ENCODE data around the gene ASPG. TPM values are rescaled to one million over a fixed set of nuclear protein-coding genes. Genes with fewer than 3 reads are reported as not detected.

ASPG gene
- polyA plus RNA-seq, 1 donor, result 11.7 TPM

DNA sequence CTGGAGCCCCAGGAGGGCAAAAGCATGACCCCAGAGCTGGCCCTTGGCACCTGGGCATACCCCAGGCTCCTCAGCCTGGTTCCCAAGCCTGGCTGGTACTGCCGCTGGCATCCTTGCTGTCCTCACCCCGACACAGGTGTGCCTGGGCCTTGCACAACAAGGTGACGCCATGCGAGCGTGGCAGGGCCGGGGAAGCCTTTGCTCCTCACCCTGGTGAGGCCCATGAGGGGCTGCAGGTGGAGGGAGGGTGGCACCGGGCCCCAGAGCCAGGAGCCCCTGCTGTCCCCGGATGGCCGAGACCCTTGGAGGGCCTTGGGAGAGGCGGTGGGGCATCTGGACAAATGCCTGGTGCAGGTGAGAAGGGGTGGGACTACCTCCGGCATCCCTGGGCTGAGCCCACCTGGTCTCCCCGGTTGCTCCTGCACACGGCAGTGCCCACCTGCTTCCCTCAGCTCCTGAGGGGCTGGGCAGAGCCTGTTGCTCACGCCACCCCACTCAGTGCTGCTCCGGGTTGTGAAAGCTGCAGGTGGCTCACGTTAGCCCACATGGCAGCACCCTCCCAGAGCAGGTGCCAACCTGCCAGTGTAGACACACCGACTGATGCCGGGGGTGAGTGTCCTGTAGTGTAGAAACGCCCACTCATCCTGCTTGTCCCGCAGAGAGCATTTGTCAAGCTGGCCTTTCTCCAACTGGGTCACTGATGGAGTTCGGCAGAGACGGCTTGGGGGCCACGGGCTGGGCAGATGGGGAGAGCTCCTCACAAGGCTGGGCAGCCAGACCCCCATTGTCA is 28.3 kb downstream of the ASPG start:
- Histone ChIP-seq H3K4me3 (ENCODE audit: low read length) (no peak overlapping the region), H3K4me1 (ENCODE audit: control insufficient read depth, insufficient read depth, low read length) (peaks cover 5% of the 10 kb centered on the region), H3K9me3 (ENCODE audit: control insufficient read depth, low read depth, low read length) (no peaks in the 10 kb centered on the region), H3K36me3 (ENCODE audit: control insufficient read depth, insufficient read depth, low read length) (no peaks in the 10 kb centered on the region), H3K27ac (ENCODE audit: low read length) (no peak overlapping the region), H3K27me3 (ENCODE audit: control insufficient read depth, insufficient read depth, low read length) (peaks cover 33% of the 10 kb centered on the region)
- DNase-seq, result no peak
- no CpG with 5 or more reads among the region's 23 CpGs for WGBS (ENCODE audit: insufficient coverage, low lambda C conversion rate)

DNA sequence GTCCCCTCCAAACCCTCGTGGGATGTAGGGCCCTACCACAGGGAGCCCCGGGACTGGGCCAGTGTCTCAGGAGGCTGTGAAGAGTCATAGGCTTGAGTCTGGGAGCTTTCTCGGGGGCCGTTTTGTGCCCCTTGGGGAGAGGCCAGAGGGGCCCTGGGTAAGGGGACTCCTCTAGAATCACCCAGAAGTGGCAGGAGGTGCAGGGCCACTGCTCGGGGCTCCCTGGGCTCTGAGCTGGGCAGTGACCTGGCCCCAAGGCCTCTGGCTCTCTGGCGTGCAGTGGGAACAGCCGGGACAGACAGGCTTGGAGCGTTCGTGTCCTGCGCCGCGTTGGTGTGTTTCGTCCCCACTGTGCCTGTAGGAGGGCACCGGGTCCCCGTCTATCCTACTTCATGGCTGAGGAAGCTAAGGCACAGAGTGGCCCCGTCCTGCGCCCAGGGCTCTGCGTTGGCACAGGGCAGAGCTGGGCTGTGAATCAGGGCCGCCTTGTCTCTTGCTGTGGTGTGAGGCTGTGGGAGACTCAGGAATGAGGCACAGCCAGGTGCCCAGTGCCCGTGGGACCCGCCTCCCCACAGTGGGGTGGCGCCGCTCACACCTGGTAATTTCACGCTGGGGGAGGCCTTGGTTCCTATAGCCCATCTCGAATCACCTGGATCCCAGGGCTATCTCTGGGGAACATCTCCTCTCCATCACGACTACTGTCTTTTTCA is 29.1 kb downstream of the ASPG start:
- 60% methylated on average over 1 of the region's 26 CpGs for WGBS (ENCODE audit: insufficient coverage, low lambda C conversion rate)
- H3K9me3 ChIP-seq (ENCODE audit: control insufficient read depth, low read depth, low read length), result no peaks in the 10 kb centered on the region
- no peak overlapping the region for H3K27ac ChIP-seq (ENCODE audit: low read length)
- H3K36me3 ChIP-seq (ENCODE audit: control insufficient read depth, insufficient read depth, low read length), result no peaks in the 10 kb centered on the region
- no peak for DNase-seq
- peaks cover 5% of the 10 kb centered on the region for H3K4me1 ChIP-seq (ENCODE audit: control insufficient read depth, insufficient read depth, low read length)
- H3K27me3 ChIP-seq (ENCODE audit: control insufficient read depth, insufficient read depth, low read length), result peaks cover 40% of the 10 kb centered on the region
- H3K4me3 ChIP-seq (ENCODE audit: low read length), result no peak overlapping the region

DNA sequence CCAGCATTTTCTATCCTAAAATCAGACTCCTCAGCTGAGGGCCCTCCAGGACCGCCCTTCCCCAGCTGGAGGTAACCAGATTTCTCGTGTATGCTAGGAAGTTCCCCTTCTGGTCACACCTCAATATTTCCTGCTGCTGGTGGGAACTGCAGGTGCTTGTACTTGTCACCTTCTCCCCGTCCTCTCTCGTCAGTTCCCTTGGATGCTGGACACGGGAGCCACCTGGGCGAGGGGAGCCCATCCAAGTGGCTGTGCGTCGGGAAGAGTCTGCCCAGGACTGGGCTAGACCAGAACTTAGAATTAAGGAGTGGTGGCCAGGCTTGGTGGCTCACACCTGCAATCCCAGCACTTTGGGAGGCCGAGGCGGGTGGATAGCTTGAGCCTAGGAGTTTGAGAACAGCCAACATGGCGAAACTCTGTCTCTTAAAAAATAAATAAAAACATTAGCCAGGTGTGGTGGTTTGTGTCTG is 29.7 kb downstream of the ASPG start:
- H3K4me1 ChIP-seq (ENCODE audit: control insufficient read depth, insufficient read depth, low read length), result peaks cover 5% of the 10 kb centered on the region
- H3K27me3 ChIP-seq (ENCODE audit: control insufficient read depth, insufficient read depth, low read length), result peaks cover 46% of the 10 kb centered on the region
- H3K36me3 ChIP-seq (ENCODE audit: control insufficient read depth, insufficient read depth, low read length), result no peaks in the 10 kb centered on the region
- no peaks in the 10 kb centered on the region for H3K9me3 ChIP-seq (ENCODE audit: control insufficient read depth, low read depth, low read length)
- H3K27ac ChIP-seq (ENCODE audit: low read length), result no peak overlapping the region
- DNase-seq, result no peak
- no peak overlapping the region for H3K4me3 ChIP-seq (ENCODE audit: low read length)
- no CpG with 5 or more reads among the region's 11 CpGs for WGBS (ENCODE audit: insufficient coverage, low lambda C conversion rate)

DNA sequence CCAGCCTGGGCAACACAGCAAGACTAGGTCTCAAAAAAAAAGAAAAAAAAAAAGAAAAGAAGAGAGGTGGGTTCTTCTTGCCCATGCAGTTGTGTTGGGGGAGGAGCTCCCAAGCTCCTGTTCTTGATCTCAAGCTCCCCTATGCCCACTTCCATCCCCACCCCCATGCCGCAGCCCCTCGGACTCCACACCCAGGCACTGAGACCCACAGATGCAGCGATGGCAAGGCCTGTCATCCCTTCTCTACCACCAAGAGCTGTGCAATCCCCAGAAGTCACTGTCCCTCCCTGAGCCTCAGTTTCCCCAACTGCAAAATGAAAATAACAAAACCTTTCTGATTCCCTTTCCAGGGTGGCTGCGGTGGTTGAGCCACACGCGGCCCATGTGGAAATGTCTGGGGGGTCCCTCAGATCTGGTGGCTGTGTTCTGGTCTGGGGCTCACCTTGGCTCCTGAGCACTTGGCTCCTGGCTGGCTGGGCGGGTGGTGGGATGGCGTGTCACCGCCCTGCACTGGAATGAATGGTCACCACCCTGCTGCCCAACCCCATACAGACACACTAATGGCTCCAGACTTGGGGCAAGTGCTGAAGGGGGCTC is 30.3 kb downstream of the ASPG start:
- Histone ChIP-seq H3K9me3 (ENCODE audit: control insufficient read depth, low read depth, low read length) (no peaks in the 10 kb centered on the region), H3K27ac (ENCODE audit: low read length) (no peak overlapping the region), H3K27me3 (ENCODE audit: control insufficient read depth, insufficient read depth, low read length) (peaks cover 52% of the 10 kb centered on the region), H3K4me1 (ENCODE audit: control insufficient read depth, insufficient read depth, low read length) (peaks cover 5% of the 10 kb centered on the region), H3K36me3 (ENCODE audit: control insufficient read depth, insufficient read depth, low read length) (no peaks in the 10 kb centered on the region), H3K4me3 (ENCODE audit: low read length) (peak overlapping the region; percentile 46)
- WGBS (ENCODE audit: insufficient coverage, low lambda C conversion rate), result no CpG with 5 or more reads among the region's 9 CpGs
- no peak for DNase-seq

DNA sequence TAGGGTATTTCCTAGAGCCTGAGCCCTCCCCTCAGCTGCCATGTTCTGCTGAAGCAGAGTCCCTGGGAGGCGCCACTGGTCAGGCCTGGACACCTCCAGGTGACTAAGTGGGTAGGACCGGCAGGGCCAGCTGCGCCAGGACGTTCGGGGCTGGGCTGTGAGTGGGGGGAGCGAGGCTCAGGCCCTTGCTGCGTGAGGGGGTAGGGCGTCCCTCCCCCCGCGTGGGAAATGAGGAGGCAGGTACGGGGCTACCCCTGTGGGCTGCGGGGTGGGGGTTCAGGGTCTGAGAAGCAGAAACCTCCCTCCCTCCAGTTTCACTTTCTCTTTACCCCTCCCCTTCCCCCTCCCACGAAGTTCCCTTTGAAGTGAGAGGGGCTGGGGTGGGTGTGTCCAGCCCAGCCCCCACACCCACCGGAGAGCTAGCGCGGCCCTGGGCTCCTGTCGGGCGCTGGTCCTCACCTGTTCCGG is 30.8 kb downstream of the ASPG start:
- Histone ChIP-seq H3K9me3 (ENCODE audit: control insufficient read depth, low read depth, low read length) (no peaks in the 10 kb centered on the region), H3K36me3 (ENCODE audit: control insufficient read depth, insufficient read depth, low read length) (no peaks in the 10 kb centered on the region), H3K4me1 (ENCODE audit: control insufficient read depth, insufficient read depth, low read length) (peaks cover 5% of the 10 kb centered on the region), H3K27me3 (ENCODE audit: control insufficient read depth, insufficient read depth, low read length) (peaks cover 55% of the 10 kb centered on the region), H3K27ac (ENCODE audit: low read length) (no peak overlapping the region), H3K4me3 (ENCODE audit: low read length) (peak overlapping the region; percentile 46)
- DNase-seq, result peak in 1 of 2 donors; percentile 53
- WGBS (ENCODE audit: insufficient coverage, low lambda C conversion rate), result no CpG with 5 or more reads among the region's 19 CpGs

DNA sequence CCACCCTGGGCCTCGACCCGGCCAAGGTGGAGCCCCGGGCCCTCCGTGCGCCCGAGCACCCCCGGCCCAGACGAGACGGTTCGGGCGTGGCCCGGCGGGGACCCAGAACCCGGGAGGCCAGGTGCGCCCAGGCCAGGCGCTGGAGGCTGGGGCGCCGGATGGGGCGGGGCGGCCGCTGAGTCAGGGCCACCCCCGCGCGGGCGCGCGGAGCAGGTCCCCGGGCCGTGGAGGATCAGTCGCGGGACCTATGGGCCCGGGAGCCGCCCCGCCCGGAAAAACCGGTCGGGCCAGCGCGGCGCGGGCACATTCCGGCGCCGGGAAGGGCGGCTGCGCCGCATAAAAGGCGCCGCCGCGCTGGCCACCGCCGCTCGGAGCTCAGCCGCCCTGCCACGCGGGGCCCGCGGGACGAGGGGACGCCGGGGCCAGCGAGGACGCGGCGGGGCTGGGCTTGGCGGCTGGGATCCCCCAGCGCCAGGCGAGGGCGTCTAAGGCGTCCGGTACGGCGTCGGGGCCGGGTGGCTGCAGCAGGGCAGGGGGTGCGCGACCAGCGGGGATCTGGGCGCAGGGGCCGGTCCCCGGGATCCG is 31.3 kb downstream of the ASPG start:
- Histone ChIP-seq H3K27me3 (ENCODE audit: control insufficient read depth, insufficient read depth, low read length) (peaks cover 57% of the 10 kb centered on the region), H3K27ac (ENCODE audit: low read length) (no peak overlapping the region), H3K36me3 (ENCODE audit: control insufficient read depth, insufficient read depth, low read length) (no peaks in the 10 kb centered on the region), H3K4me1 (ENCODE audit: control insufficient read depth, insufficient read depth, low read length) (peaks cover 5% of the 10 kb centered on the region), H3K9me3 (ENCODE audit: control insufficient read depth, low read depth, low read length) (no peaks in the 10 kb centered on the region), H3K4me3 (ENCODE audit: low read length) (peak overlapping the region; percentile 46)
- WGBS (ENCODE audit: insufficient coverage, low lambda C conversion rate), result no CpG with 5 or more reads among the region's 83 CpGs
- peak; percentile 58 to 81 for DNase-seq

DNA sequence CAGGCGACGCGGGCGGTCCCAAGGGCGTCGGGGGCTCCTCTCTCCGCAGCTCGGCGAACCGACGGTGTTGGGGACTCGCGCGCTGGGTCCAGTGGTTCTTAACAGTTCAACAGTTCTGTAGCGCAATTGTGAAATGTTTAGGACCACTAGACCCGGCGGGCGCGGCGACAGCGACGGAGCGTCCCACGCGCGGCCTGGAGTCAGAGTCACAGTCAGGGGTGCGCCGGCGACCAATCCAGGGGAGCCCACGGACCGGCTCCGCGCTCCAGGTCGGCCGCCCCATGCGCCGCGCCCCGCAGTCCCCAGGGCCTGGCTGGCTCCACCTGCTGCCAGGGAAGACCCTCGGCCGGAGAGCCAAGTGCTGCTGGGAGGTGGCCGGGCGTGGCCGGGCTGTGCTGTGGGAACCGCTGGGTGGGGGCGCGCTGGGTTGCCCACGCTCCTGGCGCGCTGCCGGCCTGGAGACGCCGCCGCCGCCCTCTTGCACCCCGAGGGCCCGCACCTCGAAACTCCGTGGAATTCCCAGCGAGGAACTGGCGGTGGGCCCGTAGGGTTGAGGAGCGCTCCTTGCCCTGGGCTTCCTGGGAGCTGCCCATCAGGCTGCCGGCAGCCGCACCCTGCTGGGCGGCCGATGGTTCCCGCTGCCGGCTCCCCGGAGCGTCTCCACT is 32.0 kb downstream of the ASPG start:
- H3K4me3 ChIP-seq (ENCODE audit: low read length), result no peak overlapping the region
- no peaks in the 10 kb centered on the region for H3K36me3 ChIP-seq (ENCODE audit: control insufficient read depth, insufficient read depth, low read length)
- peaks cover 5% of the 10 kb centered on the region for H3K4me1 ChIP-seq (ENCODE audit: control insufficient read depth, insufficient read depth, low read length)
- WGBS (ENCODE audit: insufficient coverage, low lambda C conversion rate), result no CpG with 5 or more reads among the region's 71 CpGs
- no peak overlapping the region for H3K27ac ChIP-seq (ENCODE audit: low read length)
- no peaks in the 10 kb centered on the region for H3K9me3 ChIP-seq (ENCODE audit: control insufficient read depth, low read depth, low read length)
- H3K27me3 ChIP-seq (ENCODE audit: control insufficient read depth, insufficient read depth, low read length), result peaks cover 57% of the 10 kb centered on the region
- peak in 1 of 2 donors; percentile 41 for DNase-seq

DNA sequence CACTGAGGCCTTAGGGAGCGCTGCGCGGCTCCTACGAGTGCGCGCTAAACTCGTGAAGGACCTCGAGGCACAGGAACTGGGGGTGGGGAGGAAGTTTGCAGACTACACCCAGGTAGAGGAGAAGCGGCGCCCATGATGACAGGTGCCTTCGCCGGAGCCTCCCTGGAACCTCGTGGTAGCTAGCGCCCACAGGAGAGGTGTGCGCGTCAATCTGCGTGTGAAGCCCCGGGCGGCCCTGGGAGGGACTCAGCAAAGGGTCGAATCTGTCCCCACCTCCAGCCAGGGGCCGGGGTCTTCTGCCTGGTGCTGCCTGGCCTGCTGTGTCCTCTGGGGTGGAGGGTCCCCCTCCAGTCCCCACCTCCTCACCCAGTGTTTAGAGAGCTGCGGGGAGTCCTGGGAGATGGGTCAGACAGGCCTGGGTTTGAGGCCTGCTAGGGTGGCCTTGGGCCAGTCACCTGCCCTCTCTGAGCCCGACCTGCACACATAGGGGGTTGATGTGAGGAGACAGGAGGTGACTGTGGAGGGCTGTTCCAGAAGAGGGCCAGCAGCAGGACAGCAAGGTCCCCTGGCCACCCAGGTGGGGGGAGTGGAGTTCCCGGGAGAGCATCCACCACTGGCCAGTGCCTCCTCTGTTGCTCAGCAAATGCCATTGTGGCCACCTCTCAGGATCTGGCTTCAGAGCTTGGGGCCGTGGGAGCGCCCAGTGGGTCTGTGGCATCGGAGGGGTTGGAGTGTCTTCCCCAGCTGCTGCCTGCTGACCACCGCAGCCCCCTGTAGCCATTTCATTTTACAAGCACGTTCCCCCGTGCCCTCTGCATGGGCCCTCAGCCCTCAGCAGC is 32.7 kb downstream of the ASPG start:
- Histone ChIP-seq H3K9me3 (ENCODE audit: control insufficient read depth, low read depth, low read length) (no peaks in the 10 kb centered on the region), H3K27ac (ENCODE audit: low read length) (no peak overlapping the region), H3K4me3 (ENCODE audit: low read length) (no peak overlapping the region), H3K4me1 (ENCODE audit: control insufficient read depth, insufficient read depth, low read length) (peaks cover 5% of the 10 kb centered on the region), H3K27me3 (ENCODE audit: control insufficient read depth, insufficient read depth, low read length) (peaks cover 57% of the 10 kb centered on the region), H3K36me3 (ENCODE audit: control insufficient read depth, insufficient read depth, low read length) (no peaks in the 10 kb centered on the region)
- no CpG with 5 or more reads among the region's 30 CpGs for WGBS (ENCODE audit: insufficient coverage, low lambda C conversion rate)
- no peak for DNase-seq

DNA sequence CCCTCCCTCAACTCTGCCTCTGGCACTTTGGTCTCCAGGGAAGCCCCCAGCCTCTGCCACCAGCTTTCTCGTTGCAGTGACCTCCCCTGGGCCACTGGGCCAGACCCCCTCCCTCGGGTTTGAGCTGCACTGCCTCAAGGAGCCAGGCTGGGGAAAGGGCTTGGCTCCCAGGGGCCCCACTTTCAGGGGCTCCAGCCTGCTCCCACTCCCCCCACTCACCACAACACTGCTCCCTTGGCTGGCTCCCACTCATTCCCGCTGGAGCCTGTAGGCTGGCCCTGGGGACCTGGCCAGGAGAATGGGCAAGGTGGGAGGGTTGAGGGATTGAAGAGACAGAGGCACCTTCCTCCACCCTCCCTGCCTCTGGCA is 33.6 kb downstream of the ASPG start:
- Histone ChIP-seq H3K9me3 (ENCODE audit: control insufficient read depth, low read depth, low read length) (peaks cover 2% of the 10 kb centered on the region), H3K36me3 (ENCODE audit: control insufficient read depth, insufficient read depth, low read length) (no peaks in the 10 kb centered on the region), H3K27me3 (ENCODE audit: control insufficient read depth, insufficient read depth, low read length) (peaks cover 57% of the 10 kb centered on the region), H3K4me3 (ENCODE audit: low read length) (no peak overlapping the region), H3K27ac (ENCODE audit: low read length) (no peak overlapping the region), H3K4me1 (ENCODE audit: control insufficient read depth, insufficient read depth, low read length) (peaks cover 5% of the 10 kb centered on the region)
- no CpG with 5 or more reads among the region's 3 CpGs for WGBS (ENCODE audit: insufficient coverage, low lambda C conversion rate)
- no peak for DNase-seq

Measured in large intestine (tissue), 3 donors.